SIG-M5 treated with dmso at 0.1 percent for 504 hours (cell line): ENCODE data around the gene HSBP1L1.
"Not testable (repeated sequence)": the region's sequence is repeated elsewhere in the genome, so short reads cannot be mapped to it uniquely, and the experiment has no call there.

Source experiments
- DNase-seq: peaks from one replicate; lab custom pipeline; 2025; ENCODE audit not compliant: unreplicated experiment; lab: John Stamatoyannopoulos, UW

The HSBP1L1 gene

DNA sequence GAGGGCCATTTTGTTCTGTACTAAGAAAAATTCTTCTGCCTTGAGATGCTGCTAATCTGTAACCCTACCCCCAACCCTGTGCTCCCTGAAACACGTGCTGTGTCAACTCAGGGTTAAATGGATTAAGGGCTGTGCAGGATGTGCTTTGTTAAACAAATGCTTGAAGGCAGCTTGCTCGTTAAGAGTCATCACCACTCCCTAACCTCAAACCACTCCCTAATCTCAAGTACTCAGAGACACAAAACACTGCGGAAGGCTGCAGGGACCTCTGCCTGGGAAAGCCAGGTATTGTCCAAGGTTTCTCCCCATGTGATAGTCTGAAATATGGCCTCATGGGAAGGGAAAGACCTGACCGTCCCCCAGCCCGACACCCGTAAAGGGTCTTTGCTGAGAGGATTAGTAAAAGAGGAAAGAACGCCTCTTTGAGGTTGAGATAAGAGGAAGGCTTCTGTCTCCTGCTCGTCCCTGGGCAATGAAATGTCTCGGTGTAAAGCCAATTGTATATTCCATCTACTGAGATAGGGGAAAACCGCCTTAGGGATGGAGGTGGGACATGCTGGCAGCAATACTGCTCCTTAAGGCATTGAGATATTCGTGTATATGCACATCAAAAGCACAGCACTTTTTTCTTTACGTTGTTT, 4.2 kb upstream of the HSBP1L1 start:
- not testable (repeated sequence) for DNase-seq

DNA sequence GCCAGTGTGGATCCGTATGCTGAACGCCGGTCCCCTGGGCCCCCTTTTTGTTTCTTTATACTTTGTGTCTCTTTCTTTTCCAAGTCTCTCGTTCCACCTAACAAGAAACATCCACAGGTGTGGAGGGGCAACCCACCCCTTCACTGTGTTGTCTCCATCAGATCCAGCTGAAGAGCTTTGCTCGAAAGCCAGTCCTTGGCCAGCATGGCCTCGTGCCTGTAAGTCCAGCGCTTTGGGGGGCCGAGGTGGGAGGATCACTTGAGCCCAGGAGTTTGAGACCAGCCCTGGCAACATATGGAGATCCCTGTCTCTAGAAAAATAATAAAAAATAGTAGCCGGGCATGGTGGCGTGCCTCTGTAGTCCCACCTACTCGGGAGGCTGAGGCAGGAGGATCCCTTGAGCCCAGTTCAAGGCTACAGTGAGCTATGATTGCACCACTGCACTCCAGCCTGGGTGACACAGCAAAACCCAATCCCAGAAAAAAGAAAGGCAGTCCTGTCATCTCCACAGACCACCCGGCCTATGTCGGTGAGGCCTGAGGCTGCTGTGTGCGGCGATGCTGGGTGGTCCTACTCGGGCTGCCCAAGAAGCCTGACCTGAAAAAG, 3.4 kb upstream of the HSBP1L1 start:
- DNase-seq: no peak

DNA sequence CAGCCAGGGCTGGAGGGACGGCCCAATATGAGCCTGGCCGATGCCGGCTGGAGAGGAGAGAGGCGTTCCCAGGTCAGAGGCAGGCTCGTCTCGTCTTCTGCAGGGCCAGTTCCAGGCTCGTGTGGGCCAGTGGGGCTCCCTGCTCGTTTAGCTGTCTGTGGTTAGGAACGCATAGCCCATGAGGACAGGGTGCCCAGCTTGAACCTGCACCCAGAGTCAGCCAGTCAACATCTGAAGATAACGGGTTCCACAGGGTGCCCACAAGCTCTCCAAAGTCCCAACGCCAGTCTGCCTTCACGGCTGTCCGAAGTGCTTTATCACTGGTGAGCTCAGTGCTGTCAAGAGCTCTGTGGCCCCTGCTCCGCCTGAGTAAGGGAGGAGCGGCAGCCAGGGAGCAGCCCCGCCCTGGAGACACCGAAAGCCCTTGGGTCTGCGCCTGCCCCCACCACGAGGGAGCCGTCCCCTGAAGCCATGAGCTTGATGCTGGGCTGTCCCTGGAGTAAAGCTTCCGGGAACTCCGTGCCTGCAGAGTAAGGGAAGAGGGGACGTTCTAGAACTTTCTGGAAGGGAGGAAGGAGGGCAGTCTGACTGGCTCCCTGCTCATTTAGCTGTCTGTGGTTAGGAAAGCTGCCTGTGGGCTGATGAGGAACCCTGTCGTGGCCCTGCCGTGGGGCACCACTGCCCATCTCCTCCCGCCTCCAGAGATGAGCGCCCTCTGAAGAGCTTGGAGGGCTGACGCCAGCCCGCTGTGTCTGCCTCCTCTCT, 2.7 kb upstream of the HSBP1L1 start:
- no peak for DNase-seq

DNA sequence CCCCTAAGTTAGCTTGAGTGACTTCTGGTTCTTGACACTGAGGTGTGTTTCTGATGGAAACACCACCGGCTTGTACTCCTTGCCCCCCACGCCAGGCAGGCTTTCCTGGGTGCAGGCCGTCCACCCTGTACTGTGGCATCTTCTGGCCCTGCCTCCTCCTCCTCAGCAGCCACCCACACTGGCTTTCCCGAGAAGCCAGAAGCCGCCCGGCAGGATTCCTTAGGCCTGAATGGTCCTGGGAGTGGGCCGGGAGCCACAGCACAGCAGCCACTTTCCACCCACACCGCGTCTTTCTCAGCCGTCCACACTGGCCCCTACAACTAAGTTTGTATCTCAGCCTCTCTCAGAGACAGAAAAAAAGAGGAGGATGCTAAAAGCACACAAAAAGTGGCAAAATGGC, 2.1 kb upstream of the HSBP1L1 start:
- no peak for DNase-seq

DNA sequence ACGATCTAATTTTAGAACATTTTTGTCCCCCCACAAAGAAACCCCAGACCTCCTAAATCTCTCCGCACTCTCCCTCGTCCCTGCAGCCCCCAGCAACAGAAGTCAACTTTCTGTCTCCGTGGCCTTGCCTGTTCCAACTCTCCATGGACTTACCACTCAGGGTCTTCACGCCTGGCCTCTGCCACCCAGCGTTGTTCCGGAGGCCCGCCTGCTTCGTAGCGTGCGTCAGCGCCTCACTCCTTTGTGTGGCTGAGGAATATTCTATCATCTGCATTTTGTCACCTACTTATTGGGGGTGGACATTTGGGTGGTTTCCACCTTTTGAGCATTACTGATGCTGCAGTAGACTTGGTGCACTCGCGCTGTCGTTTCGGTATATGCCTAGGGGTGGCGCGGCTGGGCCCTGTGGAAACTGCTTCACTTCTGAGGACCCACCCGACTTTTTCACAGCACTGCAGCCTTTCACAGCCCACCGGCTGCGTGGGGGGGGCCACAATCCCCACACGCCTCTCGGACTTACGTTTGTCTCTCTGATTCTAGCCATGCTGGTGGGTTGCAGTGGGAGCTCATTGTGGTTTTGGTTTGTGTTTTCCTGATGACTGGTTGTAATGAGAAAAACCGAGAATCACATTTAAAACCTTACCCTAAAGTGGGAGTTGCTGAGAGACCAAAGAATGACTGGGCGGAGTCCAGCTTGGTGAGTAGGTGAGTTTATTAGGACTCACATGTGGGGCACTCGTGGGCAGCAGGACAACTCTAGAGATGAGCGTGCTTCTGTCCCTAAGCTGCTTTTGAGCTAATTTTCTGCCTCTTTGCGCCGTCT, 1.4 kb upstream of the HSBP1L1 start:
- DNase-seq: no peak

DNA sequence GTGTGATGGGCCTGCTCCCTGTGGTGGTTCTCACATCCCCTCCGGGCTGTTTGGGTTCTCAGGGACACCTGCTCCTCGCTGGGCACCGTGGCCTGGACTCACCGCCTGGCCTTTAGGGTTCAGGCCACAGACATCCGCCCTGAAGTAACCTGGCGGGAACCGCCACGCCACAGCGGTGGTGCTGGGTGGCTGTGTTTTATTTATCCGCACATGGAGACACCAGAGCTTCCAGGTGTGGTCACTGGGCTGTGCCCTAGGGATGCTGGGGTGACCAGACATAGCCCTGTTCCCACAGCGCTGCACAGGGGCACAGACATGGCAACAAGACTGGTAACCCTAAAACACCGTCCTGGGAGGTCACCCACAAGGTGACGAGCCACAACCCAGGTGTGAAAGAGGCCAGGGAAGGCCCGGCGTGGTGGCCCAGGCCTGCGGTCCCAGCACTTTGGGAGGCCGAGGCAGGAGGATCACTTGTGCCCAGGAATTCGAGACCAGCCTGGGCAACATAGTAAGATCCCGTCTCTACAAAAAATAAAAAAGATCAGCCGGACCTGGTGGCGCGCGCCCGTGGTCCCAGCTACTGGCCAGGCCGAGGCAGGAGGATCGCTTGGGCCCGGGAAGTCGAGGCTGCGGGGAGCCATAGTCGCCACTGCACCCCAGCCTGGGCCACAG, 649 bp upstream of the HSBP1L1 start:
- no peak for DNase-seq

DNA sequence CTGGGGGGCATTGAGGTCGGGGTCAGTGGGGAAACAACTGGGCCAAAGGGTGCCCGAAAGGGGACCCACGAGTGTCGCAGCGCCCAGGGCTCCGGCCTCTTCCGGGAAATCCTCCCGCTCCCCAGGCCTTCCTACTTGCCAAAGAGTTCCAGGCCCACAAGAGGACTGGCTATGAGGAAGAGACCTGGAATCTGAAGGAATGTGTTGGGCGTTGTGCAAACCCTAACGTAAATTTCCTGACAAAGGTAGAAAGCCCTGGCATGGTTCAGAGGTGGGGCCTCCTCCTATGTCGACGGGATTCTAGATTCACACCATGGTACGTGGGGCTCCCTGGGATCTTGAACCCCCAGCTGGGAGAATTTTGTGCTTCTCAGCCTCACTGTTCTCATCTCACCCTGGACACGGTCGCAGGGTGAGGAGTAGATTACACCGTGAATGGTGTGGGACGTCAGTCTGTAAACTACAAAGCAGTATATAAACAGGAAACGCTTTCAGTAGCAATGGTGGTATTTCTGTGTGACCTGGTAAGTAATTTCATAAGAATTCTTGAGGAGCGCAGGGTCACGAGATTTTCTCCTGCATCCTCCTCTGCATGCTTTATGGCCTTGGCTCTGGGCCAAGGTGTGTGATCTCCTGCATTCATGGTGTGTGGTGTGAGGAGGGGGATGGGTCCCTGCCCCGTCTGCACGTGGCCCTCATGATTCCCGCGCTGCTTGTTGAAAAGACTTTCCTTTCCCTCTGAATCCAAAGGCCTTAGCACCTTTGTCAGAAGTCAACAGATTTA, 868 bp downstream of the HSBP1L1 start:
- DNase-seq: peak; percentile 48

DNA sequence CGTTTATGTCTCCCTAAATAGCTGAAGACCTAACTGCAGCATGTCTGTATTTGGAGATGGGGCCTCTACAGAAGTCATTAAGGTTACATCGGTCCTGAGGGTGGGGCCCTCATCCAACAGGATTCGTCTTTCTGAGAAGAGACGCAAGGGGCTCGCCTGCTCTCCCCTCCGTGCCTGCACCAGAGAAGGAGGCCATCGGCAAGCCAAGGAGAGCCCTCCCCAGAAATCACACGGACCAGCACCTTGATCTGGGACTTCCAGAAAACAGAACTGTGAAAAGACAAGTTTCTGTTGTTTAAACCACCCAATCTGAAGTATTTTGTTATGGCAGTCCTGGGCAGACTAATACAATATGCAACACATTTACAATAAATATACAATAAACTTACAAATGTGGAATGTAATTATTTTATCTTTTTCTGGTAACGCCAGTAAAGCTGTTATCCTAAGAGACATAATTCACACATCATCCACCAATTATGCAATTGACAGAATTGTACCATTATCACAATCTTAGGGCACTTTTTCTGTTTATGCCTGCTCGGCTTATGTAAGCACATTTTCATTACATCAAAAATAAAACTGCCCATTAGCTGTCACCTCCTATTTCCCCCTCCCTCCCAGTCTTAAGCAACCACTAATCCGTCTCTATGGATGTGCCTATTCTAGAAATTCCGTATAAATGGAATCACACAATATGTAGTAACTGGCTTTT, 6.1 kb downstream of the HSBP1L1 start:
- no peak for DNase-seq

DNA sequence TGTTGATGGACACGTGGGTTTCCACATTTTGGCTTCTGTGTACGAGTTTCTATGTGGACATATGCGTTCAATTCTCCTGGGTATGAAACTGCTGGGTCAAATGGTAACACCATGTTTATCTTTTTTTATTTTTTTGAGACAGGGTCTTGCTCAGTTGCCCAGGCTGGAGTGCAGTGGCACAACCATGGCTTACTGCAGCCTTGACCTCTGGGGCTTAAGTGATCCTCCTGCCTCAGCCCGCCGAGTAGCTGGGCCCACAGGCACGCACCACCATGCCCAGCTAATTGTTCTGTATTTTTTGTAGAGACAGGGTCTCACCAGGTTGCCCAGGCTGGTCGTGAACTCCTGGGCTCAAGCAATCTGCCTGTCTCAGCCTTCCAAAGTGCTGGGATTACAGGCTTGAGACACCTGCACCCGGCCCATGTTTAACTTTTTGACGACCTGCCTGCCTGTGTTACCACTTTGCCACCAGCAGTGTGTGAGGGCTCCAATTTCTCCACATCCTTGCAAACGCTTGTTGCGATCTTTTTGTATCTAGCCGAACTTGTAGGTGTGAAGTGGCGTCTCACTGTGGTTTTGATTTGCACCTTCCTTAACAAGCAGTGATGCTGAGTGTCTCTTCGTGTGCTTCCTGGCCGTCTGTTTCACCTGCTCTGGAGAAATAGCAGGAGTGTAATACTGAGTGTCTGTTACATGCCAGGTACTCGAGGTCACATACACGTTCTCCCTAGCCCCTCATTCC, 6.9 kb downstream of the HSBP1L1 start:
- no peak for DNase-seq

DNA sequence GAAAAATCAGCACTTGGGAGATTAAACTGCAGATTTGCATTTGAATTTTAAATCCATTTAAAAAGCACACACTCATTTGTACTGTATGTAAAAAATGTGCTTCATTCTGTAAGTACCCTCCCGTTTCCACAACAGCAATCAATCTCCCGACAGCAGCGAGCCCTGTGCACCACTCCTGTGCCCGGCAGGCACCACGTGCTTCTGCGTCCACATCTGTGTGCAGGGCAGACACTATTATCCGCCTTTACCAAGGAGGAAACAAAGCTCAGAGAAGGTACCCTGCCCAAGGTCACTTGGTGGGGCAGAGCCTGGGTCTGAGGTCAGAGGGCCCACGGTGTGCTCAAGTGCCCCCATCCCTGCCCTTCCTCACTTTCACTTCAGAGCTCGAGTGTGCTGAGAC, 7.5 kb downstream of the HSBP1L1 start:
- no peak for DNase-seq

DNA sequence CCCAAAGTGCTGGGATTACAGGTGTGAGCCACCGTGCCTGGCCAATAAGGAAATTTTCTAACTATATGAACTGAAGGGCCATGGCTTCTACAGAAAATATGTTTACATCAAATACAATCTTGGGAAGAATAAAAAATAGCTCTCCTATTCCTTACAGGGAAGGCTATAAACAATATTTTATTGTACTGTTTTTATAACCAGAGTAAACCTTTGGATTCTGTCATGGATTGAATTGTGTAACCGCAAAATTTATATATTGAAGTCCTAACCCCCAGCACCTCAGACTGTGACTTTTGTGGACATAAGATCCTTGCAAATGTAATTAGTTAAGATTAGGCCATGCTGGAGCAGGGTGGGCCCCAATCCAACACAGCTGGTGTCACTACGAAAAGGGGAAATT, 8.3 kb downstream of the HSBP1L1 start:
- DNase-seq: no peak

DNA sequence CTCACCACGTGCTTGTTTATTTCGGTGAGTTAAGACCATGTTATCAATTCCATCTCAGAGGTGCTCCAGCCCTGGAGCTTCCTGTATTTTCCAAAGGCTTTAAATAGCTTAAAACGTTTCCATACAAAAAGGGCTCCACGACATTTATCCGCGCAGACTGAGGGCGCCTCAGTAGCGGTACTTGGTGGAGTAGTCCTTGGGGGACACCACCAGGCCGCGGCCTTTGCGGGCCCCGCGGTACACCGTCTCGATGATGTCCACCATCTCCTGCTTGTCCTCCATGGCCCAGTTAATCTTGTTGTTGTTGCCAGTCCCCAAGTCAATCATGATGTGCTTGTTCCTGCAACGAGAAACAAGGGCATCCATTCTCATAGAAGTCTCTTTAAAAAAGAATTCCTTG, 9.1 kb downstream of the HSBP1L1 start:
- no peak for DNase-seq

DNA sequence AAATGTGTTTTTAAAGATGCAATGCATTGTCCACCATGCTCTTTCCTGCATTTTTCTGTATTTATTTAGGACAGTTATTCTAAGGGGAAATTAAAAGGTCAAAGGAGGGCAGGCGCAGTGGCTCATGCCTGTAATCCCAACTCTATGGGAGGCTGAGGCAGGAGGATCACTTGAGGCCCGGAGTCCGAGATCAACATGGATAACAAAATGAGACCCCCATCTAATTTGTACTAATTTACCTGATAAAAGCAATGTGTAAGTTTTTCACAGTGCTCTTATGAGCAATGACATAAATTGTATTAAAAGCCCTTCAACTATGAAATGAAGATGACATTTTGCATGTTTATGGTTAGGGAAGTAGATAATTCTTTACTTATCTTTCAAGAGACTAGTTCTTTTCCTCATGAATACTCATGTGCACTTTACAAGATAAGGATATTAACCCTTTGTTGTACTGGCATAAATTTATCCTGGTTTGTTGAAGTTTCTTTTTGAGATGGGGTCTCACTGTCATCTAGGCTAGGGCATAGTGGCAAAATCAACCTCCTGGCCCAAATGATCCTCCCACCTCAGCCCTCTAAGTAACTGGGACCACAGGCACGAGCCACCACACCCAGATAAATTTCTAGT, 9.7 kb downstream of the HSBP1L1 start:
- DNase-seq: no peak

DNA sequence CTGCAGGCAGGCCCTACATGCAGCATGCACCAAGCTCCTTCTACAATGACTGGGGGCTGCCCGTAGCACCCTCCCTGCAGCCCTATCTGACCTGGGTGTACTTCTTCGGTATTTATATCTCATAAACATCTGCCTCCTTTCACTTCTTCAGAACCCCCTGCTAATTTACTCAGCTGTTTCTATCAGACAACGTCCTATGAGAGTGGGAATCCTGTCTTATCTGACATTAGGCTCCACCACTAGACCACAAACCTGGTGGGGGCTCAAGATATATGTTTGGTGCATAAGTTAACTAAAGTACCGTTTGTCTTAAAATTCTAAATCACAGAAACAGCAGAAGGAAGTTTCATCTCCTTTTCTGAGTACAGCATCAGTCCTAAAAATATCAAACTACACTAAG, 10.6 kb downstream of the HSBP1L1 start:
- DNase-seq: no peak

DNA sequence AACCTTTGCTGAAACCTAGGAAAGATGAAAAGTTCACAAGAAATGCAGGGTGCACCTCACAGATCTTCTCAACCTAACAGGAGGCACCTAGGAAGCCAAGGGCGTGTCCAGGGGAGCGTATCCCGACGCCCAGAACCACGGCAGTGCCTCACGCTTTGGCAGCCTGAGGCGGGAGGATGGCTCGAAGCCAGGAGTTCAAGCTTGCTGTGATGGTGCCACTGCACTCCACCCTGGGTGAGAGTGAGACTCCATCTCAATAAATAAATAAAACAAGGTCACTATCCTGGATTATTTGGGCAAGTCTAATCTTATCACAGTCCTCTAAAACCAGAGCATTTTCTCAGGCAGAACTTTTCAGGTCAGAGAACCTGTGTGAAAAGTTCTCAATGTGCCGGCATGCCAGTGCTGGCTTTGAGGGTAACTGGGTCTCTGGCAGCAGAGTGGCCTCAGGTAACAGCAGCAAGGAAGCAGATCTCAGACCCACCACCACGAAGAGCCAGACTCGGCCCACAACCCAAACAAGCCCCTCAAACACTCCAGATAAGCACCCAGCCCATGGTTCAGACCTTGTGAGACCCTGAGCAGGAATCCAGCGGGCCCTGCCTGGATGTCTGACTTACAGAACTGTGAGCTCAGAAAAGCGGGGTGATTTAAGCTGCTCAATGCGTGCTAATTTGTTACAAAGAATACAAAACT, 11.7 kb downstream of the HSBP1L1 start:
- no peak for DNase-seq

DNA sequence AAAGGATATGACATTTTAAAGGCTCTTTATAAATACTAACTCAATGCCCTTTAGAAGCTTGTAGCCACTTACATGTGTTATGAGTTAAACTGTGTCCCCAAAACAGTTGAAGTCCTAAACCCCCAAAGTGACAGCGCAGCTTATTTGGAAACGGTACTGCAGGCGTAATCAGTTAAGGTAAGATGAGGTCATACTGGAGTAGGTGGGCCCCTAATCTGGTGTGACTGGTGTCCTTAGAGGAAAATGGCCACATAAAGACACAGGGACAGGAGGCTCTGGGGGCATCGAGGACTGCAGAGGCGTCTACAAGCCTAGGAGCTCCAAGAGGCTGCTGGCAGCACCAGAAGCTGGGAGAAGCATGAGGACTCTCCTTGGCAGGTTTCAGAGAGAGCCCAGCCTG, 15.4 kb downstream of the HSBP1L1 start:
- DNase-seq: no peak

DNA sequence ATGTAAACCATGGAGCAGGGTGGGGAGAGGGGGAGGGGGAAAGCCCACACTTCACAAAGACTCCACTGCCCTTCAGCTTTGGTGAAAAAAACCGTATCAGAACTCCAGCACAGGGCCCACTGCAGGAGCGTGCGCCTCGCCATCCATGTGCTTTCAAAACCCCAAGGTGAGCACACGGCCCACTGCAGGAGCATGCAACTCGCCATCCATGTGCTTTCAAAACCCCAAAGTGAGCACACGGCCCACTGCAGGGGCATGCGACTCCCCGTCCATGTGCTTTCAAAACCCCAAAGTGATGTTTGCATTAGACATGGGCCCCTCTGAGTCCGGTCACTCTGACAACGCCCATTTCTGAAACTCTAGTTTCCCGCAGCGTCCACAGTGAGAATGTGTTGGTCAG, 16.1 kb downstream of the HSBP1L1 start:
- DNase-seq: no peak

DNA sequence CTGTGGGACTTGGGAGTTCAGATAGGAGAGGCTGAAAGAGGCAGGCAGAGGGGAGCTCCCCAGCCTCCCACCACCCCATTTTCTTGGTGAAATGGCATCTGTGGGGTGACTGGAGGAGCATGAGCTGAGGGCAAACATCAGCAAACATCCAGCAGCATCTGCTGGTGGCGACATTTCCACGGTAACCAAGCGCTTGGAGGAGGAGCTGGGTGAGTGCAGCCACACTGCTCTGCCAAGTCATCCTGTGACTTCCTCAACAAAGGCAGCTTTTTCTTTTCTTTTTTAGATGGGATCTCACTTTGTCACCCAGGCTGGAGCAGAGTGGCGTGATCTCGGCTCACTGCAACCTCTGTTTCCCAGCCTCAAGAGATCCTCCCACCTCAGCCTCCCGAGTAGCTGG, 18.3 kb downstream of the HSBP1L1 start:
- peak; percentile 69 for DNase-seq
